ENCODE data around the gene MUTYH. TPM values are rescaled to one million over a fixed set of nuclear protein-coding genes. Genes with fewer than 3 reads are reported as not detected.
"Not testable (repeated sequence)": the region's sequence is repeated elsewhere in the genome, so short reads cannot be mapped to it uniquely, and the experiment has no call there.

MUTYH gene
- total RNA-seq, 2 donors from 2014 or later: 28.1 to 29.1 TPM

DNA sequence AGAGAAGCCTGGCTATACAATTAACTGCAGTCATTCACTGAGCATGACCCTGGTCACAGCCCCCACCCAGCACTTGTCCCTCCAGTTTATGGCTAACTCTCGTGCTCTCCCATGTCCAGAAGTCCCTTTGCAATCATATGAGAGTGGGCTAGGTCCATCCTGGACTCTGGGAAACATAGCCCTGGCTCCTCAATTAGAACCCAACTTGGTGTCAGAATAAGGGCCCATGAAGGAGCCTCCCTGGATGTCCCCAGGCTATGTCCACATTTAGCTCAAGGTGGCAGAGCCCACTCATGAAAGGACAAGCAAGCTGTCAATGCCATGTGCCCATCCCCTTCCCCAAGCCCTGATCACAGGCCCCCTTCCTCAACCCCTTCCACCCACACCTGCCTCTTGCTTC, 40.9 kb downstream of the MUTYH start:
- DNase-seq: no peak
- intact Hi-C loops (cut with DNase I, micrococcal nuclease): loop anchor here in 1 of 2 donors (5.0 kb wide), 1 partner anchor 282 kb away; no protein-coding TSS in a partner anchor
- ATAC-seq: no peak

DNA sequence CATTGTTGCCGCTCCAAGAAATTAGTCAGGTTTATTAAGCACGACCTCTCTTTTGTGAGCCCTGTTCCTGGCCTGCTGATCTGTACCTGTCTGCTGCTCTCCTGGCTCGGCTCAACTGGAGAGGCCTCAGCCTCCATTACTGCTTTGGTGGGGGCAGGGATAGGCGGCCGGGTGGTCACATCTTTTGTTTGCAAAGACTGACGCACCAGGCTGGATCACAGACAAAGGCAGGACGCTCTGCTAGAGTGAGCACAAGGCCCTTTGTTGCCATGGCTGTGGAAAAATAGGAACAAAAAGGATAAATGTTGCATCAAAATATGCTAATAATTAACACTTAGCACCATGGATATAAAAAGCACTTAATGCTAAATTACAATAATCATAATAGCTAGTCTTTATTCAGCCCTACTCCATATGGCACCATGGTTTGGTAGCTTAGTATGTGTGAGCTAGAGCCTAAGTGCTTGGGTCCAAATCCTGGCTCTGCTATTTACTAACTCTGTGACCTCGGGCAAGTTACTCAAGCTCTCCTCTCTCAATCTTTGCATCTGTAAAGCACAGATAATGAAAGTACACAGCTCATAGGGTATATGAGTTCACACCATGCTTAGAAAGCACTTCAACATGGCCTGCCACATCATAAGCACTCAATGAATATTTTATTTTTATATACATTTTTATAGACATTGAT, 42.4 kb downstream of the MUTYH start:
- intact Hi-C loops (cut with DNase I, micrococcal nuclease): loop anchor here in 1 of 2 donors (5.0 kb wide), 1 partner anchor 281 kb away; no protein-coding TSS in a partner anchor
- ATAC-seq: no peak
- no peak for DNase-seq

DNA sequence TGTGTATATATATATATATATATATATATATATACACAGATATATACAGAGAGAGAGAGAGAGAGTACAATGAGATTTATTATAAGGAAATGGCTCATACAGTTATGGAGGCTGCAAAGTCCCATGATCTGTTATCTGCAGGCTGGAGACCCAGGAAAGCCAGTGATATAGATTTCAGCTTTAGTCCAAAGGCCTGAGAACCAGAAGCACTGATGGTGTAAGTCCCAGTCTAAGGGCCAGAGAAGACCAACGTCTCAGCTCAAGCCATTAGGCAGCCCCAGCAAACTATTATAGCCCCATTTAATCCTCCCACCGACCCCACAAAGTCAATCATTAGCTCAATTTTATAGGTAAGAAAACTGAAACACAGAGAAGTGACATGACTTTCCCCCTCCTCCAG, 48.5 kb downstream of the MUTYH start:
- ATAC-seq (peak; percentile 32), DNase-seq (no peak)
- intact Hi-C loops (cut with DNase I, micrococcal nuclease): no loop called here

DNA sequence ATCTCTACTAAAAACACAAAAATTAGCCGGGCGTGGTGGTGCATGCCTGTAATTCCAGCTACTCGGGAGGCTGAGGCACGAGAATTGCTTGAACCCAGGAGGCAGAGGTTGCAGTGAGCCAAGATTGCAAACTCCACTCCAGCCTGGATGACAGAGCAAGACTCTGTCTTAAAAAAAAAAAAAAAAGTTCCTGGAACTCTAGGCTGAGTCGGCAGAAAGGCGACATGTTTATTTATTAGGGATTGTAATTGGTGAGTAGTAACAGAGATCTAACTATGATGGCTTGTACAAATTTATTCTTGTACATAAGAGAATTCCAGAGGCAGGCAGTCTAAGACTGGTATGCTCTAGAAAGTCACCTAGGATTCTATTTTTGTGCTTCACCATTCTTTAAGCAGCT, 49.2 kb downstream of the MUTYH start:
- DNase-seq; intact Hi-C loops (cut with DNase I, micrococcal nuclease); ATAC-seq: not testable (repeated sequence)

DNA sequence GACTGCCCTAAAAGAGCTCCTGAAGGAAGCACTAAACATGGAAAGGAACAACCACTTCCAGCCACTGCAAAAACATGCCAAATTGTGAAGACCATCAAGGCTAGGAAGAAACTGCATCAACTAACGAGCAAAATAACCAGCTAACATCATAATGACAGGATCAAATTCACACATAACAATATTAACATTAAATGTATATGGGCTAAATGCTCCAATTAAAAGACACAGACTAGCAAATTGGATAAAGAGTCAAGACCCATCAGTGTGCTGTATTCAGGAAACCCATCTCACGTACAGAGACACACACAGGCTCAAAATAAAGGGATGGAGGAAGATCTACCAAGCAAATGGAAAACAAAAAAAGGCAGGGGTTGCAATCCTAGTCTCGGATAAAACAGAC, 53.7 kb downstream of the MUTYH start:
- intact Hi-C loops (cut with DNase I, micrococcal nuclease); DNase-seq; ATAC-seq: not testable (repeated sequence)

DNA sequence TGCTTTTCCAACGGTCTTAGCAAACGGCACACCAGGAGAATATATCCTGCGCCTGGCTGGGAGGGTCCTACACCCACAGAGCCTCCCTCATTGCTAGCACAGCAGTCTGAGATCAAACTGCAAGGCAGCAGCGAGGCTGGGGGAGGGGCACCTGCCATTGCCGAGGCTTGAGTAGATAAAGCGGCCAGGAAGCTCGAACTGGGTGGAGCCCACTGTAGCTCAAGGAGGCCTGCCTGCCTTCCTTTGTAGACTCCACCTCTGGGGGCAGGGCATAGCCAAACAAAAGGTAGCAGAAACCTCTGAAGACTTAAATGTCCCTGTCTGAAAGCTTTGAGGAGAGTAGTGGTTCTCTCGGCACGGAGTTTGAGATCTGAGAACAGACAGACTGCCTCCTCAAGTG, 55.4 kb downstream of the MUTYH start:
- intact Hi-C loops (cut with DNase I, micrococcal nuclease); ATAC-seq; DNase-seq: not testable (repeated sequence)

DNA sequence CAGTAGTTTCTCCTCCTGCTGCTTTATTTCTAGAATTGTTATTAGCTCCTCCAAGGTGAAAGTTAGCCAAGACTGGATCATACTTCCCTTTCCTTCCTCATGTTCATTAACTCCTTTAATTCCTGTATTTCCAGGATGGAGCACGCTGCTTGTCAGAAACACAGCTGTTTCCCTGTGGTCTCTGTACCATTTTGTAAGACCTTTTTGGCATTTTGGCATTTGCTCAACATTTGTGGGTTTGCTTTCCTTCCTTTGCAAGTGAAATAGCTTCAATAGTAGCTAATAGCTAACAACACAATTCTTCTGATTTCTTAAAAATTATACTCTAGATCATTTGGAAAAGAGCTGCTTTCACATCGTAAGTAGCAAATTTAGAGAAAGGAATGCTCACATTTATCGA, 57.9 kb downstream of the MUTYH start:
- no peak for ATAC-seq
- no peak for DNase-seq
- intact Hi-C loops (cut with DNase I, micrococcal nuclease): no loop called here

Other genes starting within 250 kb of the MUTYH start
- gene ZSWIM5, start 133.8 kb downstream of the MUTYH start, total RNA-seq: 10 to 100 TPM in 1 of 2 donors, 1 to 10 TPM in 1; 8.6 to 11.1 TPM
- 10 to 100 TPM in 1 of 2 donors, 1 to 10 TPM in 1; 3.6 to 11.4 TPM for gene HPDL, start 13.5 kb downstream of the MUTYH start, total RNA-seq
- gene TOE1, start 270 bp downstream of the MUTYH start, total RNA-seq: 10 to 100 TPM in 1 of 2 donors, 1 to 10 TPM in 1; 9.5 to 12.6 TPM
- gene TESK2, start 150.7 kb upstream of the MUTYH start, total RNA-seq: 10 to 100 TPM in 1 of 2 donors, 1 to 10 TPM in 1; 8.4 to 17.5 TPM
- 1 to 10 TPM; 1.6 to 3.5 TPM for gene CCDC163, start 159.6 kb upstream of the MUTYH start, total RNA-seq
- 10 to 100 TPM in 1 of 2 donors, 1 to 10 TPM in 1; 8.4 to 15.9 TPM for gene MMACHC, start 159.9 kb upstream of the MUTYH start, total RNA-seq
- 100 to 1,000 TPM; 286 to 299 TPM for gene PRDX1, start 181.4 kb upstream of the MUTYH start, total RNA-seq
- 100 to 1,000 TPM; 186 to 220 TPM for gene AKR1A1, start 210.4 kb upstream of the MUTYH start, total RNA-seq
- gene NASP, start 243.6 kb upstream of the MUTYH start, total RNA-seq: 10 to 100 TPM; 41.3 to 48.7 TPM